Mammary epithelial cell (primary cell): ENCODE measurements around the gene SCAF1.

ENCODE experiments used
- EZH2 ChIP-seq: IDR thresholded peaks from 2 replicates; pipeline ENCODE4 v1.6.1; 2012; ENCODE audit warnings: low read length, inconsistent platforms, borderline replicate concordance
- TF ChIP-seq, protein P1 (sequence below), 2 donors: IDR thresholded peaks in 1 of 2; conservative IDR thresholded peaks in 1 of 2; 2 replicates each; pipeline ENCODE4 v1.5.1; 2011 to 2012; ENCODE audit warnings: inconsistent platforms in 2 of 2, low read length in 2 of 2, mild to moderate bottlenecking in 2 of 2, control low read depth in 1 of 2, low read depth in 1 of 2; ENCODE audit not compliant: insufficient read depth in 1 of 2; ENCODE audit errors: extremely low read depth in 1 of 2

DNA sequence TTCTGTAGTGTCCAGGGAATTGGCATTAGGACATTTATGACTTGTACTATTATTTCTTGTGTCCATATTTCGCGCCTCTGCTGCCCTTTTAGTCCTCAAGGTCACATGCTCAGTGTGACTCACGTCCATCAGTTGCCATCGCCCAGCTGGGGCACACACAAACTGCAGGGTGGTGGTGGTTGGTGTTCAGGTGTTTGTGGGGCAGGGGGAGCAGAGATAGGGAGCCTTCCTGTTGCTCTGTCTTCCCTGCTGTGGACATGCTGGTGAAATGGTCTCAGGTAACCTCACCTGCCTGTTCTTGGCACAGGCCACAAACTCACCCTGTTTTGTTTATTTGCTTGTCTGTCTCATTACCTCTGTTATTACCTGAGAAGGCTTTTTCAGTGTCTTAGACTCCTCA is 28.6 kb upstream of the SCAF1 start:
- TF ChIP-seq, protein P1, sequence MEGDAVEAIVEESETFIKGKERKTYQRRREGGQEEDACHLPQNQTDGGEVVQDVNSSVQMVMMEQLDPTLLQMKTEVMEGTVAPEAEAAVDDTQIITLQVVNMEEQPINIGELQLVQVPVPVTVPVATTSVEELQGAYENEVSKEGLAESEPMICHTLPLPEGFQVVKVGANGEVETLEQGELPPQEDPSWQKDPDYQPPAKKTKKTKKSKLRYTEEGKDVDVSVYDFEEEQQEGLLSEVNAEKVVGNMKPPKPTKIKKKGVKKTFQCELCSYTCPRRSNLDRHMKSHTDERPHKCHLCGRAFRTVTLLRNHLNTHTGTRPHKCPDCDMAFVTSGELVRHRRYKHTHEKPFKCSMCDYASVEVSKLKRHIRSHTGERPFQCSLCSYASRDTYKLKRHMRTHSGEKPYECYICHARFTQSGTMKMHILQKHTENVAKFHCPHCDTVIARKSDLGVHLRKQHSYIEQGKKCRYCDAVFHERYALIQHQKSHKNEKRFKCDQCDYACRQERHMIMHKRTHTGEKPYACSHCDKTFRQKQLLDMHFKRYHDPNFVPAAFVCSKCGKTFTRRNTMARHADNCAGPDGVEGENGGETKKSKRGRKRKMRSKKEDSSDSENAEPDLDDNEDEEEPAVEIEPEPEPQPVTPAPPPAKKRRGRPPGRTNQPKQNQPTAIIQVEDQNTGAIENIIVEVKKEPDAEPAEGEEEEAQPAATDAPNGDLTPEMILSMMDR (conservative IDR thresholded peaks at IDR 0.05 in 1 of 2, IDR thresholded peaks at IDR 0.05 in 1 of 2; ENCODE audit: extremely low read depth in 1 of 2, insufficient read depth in 1 of 2, low read depth in 1 of 2, low read length in 2 of 2), result no peak
- TF ChIP-seq EZH2, result no peak
